H1 (cell line): ENCODE data around the gene PPARD.

Experiments
- POLR2A ChIP-seq, 2 experiments: IDR thresholded peaks; 1 replicate in 1 of 2; 2 replicates in 1 of 2; pipeline ENCODE4 v1.6.1; 2011; ENCODE audit warnings: low read depth in 2 of 2, low read length in 2 of 2, mild to moderate bottlenecking in 2 of 2; ENCODE audit errors: control extremely low read depth in 1 of 2
- RAD21 ChIP-seq, 2 experiments: IDR thresholded peaks in 1 of 2; conservative IDR thresholded peaks in 1 of 2; 2 replicates each; pipeline ENCODE4 v1.6.1; 2011; ENCODE audit warnings: low read depth in 2 of 2, low read length in 2 of 2, improper control_type of control experiment in 1 of 2, inconsistent platforms in 1 of 2, mild to moderate bottlenecking in 1 of 2, moderate library complexity in 1 of 2
- RXRA ChIP-seq: IDR thresholded peaks from 2 replicates; pipeline ENCODE4 v1.6.1; 2011; ENCODE audit warnings: low read depth, mild to moderate bottlenecking, low read length, moderate library complexity; ENCODE audit not compliant: insufficient read depth
- TCF12 ChIP-seq: IDR thresholded peaks from 2 replicates; pipeline ENCODE4 v1.6.1; 2011; ENCODE audit warnings: low read depth, mild to moderate bottlenecking, low read length
- TF ChIP-seq, protein P1 (sequence below), 3 experiments: IDR thresholded peaks; 1 replicate in 2 of 3; 2 replicates in 1 of 3; pipeline versions ENCODE4 v1.5.1 to v1.6.1; 2011; ENCODE audit warnings: low read length in 3 of 3, mild to moderate bottlenecking in 3 of 3, inconsistent platforms in 2 of 3, low read depth in 1 of 3, moderate library complexity in 1 of 3; ENCODE audit not compliant: insufficient read depth in 1 of 3; ENCODE audit errors: control extremely low read depth in 1 of 3

DNA sequence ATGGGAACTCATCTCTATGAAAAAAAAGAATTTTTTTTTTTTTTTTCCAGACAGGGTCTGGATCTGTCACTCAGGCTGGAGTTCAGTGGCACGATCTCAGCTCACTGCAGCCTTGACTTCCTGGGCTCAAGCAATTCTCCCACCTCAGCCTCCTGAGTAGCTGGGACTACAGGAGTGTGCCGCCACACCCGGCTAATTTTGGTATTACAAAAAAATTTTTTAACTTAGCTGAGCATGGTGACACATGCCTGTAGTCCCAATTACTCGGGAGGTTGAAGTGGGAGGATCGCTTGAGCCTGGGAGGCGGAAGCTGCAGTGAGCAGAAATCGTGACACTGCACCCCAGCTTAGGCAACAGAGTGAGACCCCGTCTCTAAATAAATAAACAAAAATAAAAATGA lies 37.2 kb upstream of the PPARD start:
- TF ChIP-seq RXRA (no peak), TCF12 (no peak), RAD21 (IDR thresholded peaks at IDR 0.05 in 1 of 2, conservative IDR thresholded peaks at IDR 0.05 in 1 of 2; ENCODE audit: low read depth in 2 of 2, low read length in 2 of 2) (no peak), POLR2A (IDR thresholded peaks at IDR 0.05; ENCODE audit: control extremely low read depth in 1 of 2, low read depth in 2 of 2, low read length in 2 of 2) (no peak)
- TF ChIP-seq, protein P1, sequence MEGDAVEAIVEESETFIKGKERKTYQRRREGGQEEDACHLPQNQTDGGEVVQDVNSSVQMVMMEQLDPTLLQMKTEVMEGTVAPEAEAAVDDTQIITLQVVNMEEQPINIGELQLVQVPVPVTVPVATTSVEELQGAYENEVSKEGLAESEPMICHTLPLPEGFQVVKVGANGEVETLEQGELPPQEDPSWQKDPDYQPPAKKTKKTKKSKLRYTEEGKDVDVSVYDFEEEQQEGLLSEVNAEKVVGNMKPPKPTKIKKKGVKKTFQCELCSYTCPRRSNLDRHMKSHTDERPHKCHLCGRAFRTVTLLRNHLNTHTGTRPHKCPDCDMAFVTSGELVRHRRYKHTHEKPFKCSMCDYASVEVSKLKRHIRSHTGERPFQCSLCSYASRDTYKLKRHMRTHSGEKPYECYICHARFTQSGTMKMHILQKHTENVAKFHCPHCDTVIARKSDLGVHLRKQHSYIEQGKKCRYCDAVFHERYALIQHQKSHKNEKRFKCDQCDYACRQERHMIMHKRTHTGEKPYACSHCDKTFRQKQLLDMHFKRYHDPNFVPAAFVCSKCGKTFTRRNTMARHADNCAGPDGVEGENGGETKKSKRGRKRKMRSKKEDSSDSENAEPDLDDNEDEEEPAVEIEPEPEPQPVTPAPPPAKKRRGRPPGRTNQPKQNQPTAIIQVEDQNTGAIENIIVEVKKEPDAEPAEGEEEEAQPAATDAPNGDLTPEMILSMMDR (IDR thresholded peaks at IDR 0.05; ENCODE audit: control extremely low read depth in 1 of 3, insufficient read depth in 1 of 3, low read depth in 1 of 3, low read length in 3 of 3), result 0 out of 4 replicates have a peak, but pooled peaks of 1 of the 3 experiments have one; percentile 4
